ENCODE measurements around the gene VWA3B.

The VWA3B gene

DNA sequence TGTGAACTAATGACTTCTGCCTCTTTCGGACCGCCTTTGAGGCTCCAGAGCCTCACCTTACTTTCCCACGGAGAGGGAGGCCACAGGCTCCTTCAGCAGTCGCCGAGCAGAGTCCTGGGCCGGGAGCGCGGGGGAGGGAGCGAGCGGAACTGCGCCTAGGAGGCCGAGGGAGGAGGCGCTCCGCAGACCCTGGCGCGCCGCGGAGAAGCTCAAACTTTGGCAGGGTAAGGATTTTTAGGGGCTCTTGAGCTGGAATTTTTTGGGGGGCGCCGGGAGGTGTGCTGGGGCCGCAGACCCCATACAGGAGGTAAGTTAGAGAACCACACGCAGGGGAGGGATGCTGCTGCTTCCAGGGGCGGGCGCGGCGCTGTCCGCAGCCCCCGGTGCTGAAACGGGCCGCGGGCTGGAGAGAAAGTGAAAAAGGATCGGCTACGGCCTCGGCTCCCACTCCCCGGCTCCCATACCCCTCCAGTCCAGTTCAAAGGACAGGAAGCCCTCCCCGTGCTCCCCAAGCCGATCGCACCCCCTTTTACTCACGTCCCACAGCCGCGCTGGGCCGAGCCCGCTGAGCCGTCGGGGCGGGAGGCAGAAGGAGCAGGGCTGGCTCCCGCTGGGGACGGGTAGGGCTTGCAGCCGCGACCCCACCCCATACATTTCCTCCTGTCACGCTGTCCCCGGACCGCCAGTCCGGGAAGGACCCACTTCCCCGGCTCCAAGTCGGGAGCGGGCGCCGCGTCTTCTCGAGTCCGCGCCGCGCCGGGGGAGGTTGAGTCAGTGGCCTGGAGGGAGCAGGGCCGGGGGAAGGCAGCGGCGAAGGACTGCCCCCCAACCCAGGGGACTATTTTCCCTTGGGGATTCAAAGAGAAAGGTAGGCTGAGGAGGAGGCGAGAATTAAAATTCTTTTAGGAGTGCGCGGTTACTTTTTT lies 259.6 kb downstream of the VWA3B start, which contains the start of gene CNGA3:
Gene CNGA3 (plus strand): TSS at position 146 of the 926 bp plus-strand sequence. CDS start 23,520 bp downstream, outside the sequence.
- no peak for DNase-seq

DNA sequence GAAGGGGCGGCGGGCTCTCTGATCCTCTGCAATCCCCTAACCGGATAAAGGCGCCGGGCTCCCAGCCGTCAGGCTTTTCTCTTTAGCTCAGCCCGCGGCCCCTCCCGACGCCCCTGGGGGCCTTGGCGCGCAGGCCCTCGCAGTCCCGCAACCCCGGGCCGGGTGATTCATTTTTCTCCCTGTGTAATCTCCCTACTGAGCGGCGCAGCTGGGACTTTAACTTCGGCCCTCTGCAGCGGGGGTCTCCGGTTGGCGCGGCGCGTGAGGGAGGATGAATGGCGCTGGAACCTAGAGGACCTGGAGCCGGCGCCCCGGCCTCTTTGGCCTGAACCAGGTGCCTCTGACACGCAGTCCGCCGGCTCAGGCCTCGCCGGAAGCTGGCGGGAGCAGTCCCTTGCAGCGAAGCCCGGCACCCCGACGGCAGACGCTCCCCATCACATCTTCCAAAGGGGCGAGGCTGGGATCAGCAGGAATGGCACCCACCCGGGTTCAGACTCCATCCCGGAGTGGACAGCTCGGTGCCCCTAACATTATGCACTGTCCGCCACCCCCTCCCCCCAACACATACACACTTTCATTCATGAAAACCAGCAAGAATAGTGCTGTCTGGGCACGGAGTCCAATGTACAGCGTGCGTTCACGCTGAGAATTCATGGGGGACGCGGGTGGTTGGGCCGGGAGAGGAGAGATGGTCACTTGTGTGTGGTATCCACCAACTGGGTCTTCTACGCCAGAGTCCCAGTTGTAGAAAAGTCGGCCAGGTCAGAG lies 260.5 kb downstream of the VWA3B start:
- DNase-seq = no peak

DNA sequence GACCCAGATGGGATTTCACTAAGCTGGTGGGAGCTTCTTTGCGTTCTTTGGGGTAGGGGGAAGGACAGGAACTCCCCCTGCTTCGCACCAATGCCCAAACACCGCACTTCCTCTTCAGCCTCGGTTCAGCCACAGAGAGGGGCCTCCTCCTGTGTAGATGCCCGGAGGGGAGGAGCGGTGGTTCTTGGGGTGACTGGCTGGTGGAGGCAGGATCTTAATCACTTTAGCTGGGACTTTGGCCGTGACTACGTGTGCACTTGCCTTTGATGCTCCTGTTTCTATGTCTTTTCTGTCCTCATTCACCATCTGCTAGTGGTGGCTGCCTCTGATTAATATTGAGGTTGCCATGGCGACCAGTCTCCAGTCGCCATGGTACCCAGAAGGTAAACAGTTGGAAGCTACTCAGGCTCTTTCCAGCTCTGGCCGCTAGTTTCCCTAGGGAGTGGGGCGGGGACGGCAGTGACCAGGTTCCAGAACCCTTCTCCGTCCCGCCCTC lies 261.1 kb downstream of the VWA3B start:
- DNase-seq = no peak

DNA sequence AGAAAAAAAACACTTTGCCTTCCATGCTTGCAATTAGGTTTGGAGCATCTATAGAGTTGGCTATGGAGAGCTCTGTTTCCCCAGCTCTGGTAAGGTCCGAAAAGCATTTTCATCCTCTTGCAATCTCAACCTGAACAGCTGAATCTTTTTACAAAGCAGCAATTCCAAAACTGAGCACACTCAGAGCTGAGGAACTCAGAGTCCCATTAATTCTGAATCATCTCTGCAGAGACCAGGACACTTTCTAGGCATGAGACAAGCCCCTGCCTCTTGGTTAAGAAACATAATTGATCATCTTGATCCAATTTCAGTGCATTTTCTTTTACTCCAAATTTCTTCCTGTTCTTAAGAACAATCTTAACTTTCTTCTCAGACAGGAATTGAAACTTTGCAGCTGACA lies 263.4 kb downstream of the VWA3B start:
- DNase-seq = no peak

DNA sequence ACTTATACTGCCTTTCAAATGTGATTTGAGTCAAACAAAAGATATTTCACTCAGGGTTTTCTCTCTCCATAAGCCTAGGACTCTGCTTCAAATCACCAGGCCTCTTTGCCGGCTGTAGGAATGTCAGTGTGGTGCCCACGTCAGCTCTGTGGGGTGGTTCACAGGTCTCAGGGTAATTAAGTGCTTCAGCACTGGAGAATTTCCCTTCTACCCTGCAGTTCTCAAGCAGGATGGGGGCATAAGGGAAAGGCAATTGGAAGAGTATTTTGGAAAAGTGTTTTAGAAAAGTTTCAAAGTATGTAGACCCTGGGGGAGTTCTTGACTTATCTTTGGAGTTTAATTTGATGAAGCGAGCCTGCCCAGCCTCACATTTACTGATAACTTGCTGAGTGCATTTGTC lies 268.9 kb downstream of the VWA3B start:
- DNase-seq = no peak

DNA sequence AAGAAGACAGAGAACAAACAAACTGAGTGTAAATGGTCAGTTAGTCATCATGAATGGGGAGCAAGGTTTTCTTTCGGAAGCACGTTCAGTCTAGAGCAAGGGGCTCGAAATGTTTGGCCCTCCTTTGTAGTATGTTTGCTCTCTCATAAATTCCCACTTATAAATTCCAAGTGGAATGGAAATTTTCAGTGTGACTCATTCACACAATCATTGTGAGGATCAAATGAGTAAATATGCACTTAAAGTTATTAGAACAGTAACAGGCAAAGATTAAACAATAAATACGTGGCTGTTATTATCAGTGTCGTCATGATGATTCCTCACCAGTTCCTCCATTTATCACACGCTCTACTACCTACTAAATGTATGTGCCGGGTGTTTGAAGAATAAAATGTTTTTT lies 269.8 kb downstream of the VWA3B start:
- no peak for DNase-seq

DNA sequence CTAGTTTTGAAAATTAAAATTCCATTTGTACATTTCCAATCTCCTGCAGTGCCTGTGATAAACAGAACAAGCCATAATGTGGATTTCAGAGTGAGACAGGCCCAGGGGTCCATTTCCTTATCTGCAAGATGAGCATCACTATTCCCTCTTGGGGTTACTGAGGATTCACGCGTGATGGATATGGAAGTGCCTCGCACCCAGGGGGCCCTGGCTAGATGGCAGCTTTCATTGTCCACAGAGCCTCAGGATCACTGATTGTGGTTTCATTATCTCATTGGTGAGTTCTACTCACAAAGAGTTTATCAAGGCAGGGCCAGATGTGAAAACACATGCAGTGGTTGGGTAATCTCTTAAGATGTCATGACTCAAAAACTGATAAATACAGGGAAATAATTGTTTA lies 270.9 kb downstream of the VWA3B start:
- no peak for DNase-seq

DNA sequence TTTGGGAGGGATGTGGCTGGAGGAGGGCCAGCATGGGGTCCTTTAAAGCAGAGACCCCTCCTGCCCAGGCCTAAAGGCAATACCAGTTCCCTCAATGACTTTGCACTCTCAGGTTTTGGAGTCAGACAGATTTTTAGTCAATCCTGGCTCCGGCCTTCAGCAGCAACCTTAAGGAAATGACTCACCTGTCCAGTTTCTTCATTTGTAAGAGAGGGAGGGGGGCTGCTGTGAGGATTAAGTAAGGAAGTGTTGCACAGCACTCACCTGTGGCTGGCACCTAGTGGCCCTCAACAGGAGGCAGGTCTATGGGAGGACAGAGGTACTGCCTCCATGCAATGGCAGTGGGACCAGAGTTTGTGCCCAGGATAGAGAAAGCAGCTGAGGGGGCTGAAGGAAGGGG lies 273.0 kb downstream of the VWA3B start:
- DNase-seq = no peak
